NT2/D1 (cell line): Measurements from ENCODE around the gene DNAJB6.

Experiments
- DNase-seq: peaks from one replicate; pipeline ENCODE4 v3.0.0-alpha.2; 2011; ENCODE audit warnings: low read depth, low spot score
- H3K27me3 ChIP-seq: 2 replicates; pipeline ENCODE4 v1.6.0; 2011; ENCODE audit warnings: mild to moderate bottlenecking; ENCODE audit not compliant: insufficient read length, insufficient read depth
- H3K36me3 ChIP-seq: 2 replicates; pipeline ENCODE4 v1.6.1; 2011; ENCODE audit warnings: mild to moderate bottlenecking, low read length, mixed read lengths; ENCODE audit not compliant: insufficient read depth, insufficient read length
- H3K4me1 ChIP-seq: 2 replicates; pipeline ENCODE4 v1.5.1; 2011; ENCODE audit not compliant: insufficient read depth, insufficient read length
- H3K4me3 ChIP-seq: 2 replicates; pipeline ENCODE4 v1.5.1; 2011; ENCODE audit warnings: low read depth; ENCODE audit not compliant: insufficient read length
- H3K9ac ChIP-seq: 2 replicates; pipeline ENCODE4 v1.6.0; 2011; ENCODE audit warnings: low read depth; ENCODE audit not compliant: insufficient read length
- H3K9me3 ChIP-seq: 2 replicates; pipeline ENCODE4 v1.5.1; 2011; ENCODE audit warnings: mild to moderate bottlenecking, low read length; ENCODE audit not compliant: insufficient read depth
- SUZ12 ChIP-seq: IDR thresholded peaks from 2 replicates; pipeline ENCODE4 v1.6.1; 2011; ENCODE audit not compliant: insufficient read length, insufficient read depth; ENCODE audit errors: extremely low read depth
- YY1 ChIP-seq: IDR thresholded peaks from 2 replicates; pipeline ENCODE4 v1.6.1; 2011; ENCODE audit not compliant: insufficient read length, insufficient read depth
- ZNF274 ChIP-seq: IDR thresholded peaks from 2 replicates; pipeline ENCODE4 v1.6.1; 2011; ENCODE audit warnings: mild to moderate bottlenecking, low read depth, low read length

The DNAJB6 gene

DNA sequence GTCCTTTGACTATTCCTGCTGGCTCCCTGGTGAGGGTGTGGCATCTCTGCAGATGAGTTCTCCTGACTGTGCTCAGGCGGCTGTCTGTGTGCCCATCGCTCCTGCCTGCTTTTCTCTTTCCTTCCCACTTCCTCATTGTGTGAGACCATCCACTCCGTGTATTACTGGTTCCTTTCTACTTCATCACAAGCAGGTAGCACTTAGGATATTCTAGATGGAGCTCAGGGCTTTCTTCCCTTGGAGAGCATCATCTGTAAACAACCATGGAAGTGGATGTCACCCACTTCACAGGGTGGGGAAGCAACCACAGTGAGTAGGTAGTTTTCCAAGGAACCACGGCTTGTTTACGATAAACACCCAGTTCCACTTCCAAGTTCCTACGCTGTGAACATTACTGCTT, 15.7 kb downstream of the DNAJB6 start:
- Histone ChIP-seq H3K4me1 (peaks cover 9% of the 10 kb centered on the region), H3K9me3 (no peaks in the 10 kb centered on the region), H3K27me3 (no peaks in the 10 kb centered on the region), H3K36me3 (peaks cover 23% of the 10 kb centered on the region), H3K9ac (no peak overlapping the region), H3K4me3 (no peak overlapping the region)
- DNase-seq: no peak
- TF ChIP-seq YY1 (no peak), ZNF274 (no peak), SUZ12 (no peak)

DNA sequence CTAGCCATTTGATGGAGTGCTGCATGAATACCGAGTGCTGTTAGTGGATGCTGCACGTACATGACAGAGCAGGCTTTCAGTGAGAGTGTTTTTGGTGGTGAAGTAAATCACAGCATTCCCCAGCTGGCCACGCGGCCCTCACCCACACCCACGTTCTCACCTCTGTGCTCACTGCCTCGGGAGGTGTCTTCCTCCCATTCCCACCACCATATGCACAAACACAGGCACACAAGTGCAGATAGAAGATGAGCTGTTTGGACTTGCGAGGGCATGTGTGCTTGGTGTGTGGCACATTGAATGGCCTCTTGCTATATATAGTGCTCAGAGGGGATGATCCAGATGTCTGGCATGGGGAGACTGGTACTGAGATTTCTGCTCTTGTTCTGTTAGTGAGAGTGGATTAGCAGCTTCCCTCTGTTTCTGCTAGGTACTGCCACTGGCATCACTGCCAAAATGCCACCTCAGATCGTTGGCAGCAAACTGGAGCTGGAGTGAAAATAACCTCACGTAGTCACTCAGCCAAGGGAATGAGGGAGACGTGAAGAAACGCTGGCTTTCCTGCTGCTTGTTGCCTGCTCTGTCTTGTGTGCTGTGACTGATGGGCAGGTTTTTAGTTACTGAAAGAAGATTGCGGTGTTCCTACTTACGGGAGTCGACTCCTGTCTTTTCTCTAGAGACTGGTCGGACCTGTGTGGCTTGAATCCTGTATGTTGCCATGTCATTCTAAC, 19.1 kb downstream of the DNAJB6 start:
- Histone ChIP-seq H3K27me3 (no peaks in the 10 kb centered on the region), H3K9ac (no peak overlapping the region), H3K36me3 (peaks cover 56% of the 10 kb centered on the region), H3K9me3 (no peaks in the 10 kb centered on the region), H3K4me3 (no peak overlapping the region), H3K4me1 (peaks cover 9% of the 10 kb centered on the region)
- TF ChIP-seq ZNF274 (no peak), YY1 (no peak)
- no peak for DNase-seq

- no peaks in the 10 kb centered on the region for H3K27me3 ChIP-seq
- peaks cover 9% of the 10 kb centered on the region for H3K4me1 ChIP-seq
- H3K9me3 ChIP-seq: no peaks in the 10 kb centered on the region
- no peak overlapping the region for H3K4me3 ChIP-seq
- no peak for DNase-seq
- TF ChIP-seq YY1 (no peak), SUZ12 (no peak), ZNF274 (no peak)
- H3K9ac ChIP-seq: no peak overlapping the region
- H3K36me3 ChIP-seq: peaks cover 66% of the 10 kb centered on the region
Observed at GRCh38 chr7:157357129-157358040, 20.6 kb downstream of the DNAJB6 start.

DNA sequence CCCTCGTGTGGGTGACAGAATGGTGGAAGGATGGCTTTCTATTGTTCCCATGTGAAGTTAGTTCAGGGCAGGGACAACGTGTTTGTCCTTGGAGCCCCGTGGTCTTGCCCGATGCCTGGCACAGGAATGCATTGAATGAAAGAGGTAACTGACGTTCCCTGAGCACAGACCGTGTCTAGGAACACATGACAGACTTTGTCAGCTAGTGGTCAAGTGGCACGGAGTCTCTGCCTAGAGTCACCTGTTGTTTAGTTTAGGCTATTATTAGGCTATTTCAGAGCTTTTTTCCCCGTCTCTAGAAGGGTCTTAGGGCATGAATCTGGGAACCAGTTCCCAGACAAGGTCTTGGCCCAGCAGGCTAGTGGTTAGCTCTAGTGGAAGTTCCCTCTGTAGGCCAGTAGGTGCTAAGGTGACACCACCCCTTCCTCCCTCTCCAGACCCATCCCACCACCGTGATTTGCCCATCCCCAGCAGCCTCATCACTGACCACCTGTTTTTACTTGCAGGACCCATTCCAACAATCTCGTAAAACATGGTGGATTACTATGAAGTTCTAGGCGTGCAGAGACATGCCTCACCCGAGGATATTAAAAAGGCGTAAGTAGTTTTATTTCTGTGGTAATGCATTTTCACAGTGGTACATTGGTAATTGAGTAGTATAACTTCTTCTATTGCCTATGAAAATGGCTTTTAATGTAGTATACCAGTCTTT, 21.4 kb downstream of the DNAJB6 start:
- H3K9ac ChIP-seq: no peak overlapping the region
- H3K36me3 ChIP-seq: peaks cover 70% of the 10 kb centered on the region

GRCh38 chr7:157358753-157359096, 21.9 kb downstream of the DNAJB6 start:
- TF ChIP-seq ZNF274 (no peak), SUZ12 (no peak), YY1 (no peak)
- H3K36me3 ChIP-seq: peaks cover 75% of the 10 kb centered on the region
- peaks cover 7% of the 10 kb centered on the region for H3K4me1 ChIP-seq
- no peaks in the 10 kb centered on the region for H3K9me3 ChIP-seq
- DNase-seq: no peak
- H3K4me3 ChIP-seq: no peak overlapping the region
- no peaks in the 10 kb centered on the region for H3K27me3 ChIP-seq
- no peak overlapping the region for H3K9ac ChIP-seq

More for the DNA sequence above, 21.4 kb downstream of the DNAJB6 start:
- H3K4me3 ChIP-seq: no peak overlapping the region
- no peaks in the 10 kb centered on the region for H3K27me3 ChIP-seq
- H3K9me3 ChIP-seq: no peaks in the 10 kb centered on the region
- no peak for DNase-seq
- no peak for TF ChIP-seq SUZ12
- TF ChIP-seq ZNF274: no peak
- no peak for TF ChIP-seq YY1
- H3K4me1 ChIP-seq: peaks cover 9% of the 10 kb centered on the region

DNA sequence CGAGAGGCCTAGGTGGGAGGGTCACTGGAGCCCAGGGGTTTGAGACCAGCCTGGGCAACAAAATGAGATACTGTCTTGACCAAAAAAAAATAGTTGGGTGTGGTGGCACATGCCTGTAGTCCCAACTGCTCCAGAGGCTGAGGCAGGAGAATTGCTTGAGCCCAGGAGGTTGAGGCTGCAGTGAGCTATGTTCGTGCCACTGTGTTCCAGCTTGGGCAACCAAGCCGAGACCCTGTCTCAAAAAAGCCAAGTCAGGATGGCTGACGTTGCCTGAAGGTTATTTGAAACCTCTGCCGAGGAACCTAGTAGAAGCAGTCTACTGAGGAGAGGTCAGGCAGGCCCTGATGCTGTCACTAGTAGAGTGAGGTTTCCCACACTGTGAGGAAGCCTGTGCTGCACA, 22.8 kb downstream of the DNAJB6 start:
- peaks cover 83% of the 10 kb centered on the region for H3K36me3 ChIP-seq
- TF ChIP-seq YY1 (no peak), ZNF274 (no peak), SUZ12 (no peak)
- no peak for DNase-seq
- peaks cover 7% of the 10 kb centered on the region for H3K4me1 ChIP-seq
- H3K27me3 ChIP-seq: no peaks in the 10 kb centered on the region
- H3K9me3 ChIP-seq: no peaks in the 10 kb centered on the region
- no peak overlapping the region for H3K9ac ChIP-seq
- no peak overlapping the region for H3K4me3 ChIP-seq

GRCh38 chr7:157360483-157361025, 23.8 kb downstream of the DNAJB6 start:
- TF ChIP-seq ZNF274 (no peak), YY1 (no peak), SUZ12 (no peak)
- H3K4me1 ChIP-seq: peaks cover 4% of the 10 kb centered on the region
- no peak overlapping the region for H3K4me3 ChIP-seq
- H3K27me3 ChIP-seq: no peaks in the 10 kb centered on the region
- DNase-seq: no peak
- no peaks in the 10 kb centered on the region for H3K9me3 ChIP-seq
- H3K9ac ChIP-seq: no peak overlapping the region
- H3K36me3 ChIP-seq: peaks cover 86% of the 10 kb centered on the region
